Natural killer cell (primary cell): ENCODE data around the gene EVC. TPM values are rescaled to one million over a fixed set of nuclear protein-coding genes. Genes with fewer than 3 reads are reported as not detected.

Source experiments
- ATAC-seq, 3 donors: fragments of 150-1000 bp in 2 of 3; fragments of 200-7000 bp in 1 of 3; cut with Tn5 transposase; 1 replicate in 1 of 3; 2 replicates in 2 of 3; pipeline ENCODE4 v1.10.0; 2021; ENCODE audit warnings: mild to moderate bottlenecking in 2 of 3, moderate library complexity in 2 of 3
- DNase-seq, 2 donors: peaks; one replicate each; pipeline versions ENCODE4 v3.0.0 to v3.0.0-alpha.2; 2013 to 2021; ENCODE audit warnings: mixed read lengths in 1 of 2
- H3K27ac ChIP-seq: one replicate; pipeline ENCODE4 v1.5.1; 2013; ENCODE audit warnings: mild to moderate bottlenecking, low read length
- H3K27me3 ChIP-seq: one replicate; pipeline ENCODE4 v1.6.1; 2013; ENCODE audit warnings: low read length; ENCODE audit not compliant: control insufficient read depth, insufficient read depth
- H3K36me3 ChIP-seq: one replicate; pipeline ENCODE4 v1.6.1; 2013; ENCODE audit warnings: low read length; ENCODE audit not compliant: control insufficient read depth, insufficient read depth
- H3K4me1 ChIP-seq: one replicate; pipeline ENCODE4 v1.6.1; 2013; ENCODE audit warnings: low read length; ENCODE audit not compliant: control insufficient read depth, insufficient read depth
- H3K4me3 ChIP-seq: one replicate; pipeline ENCODE4 v1.5.1; 2013; ENCODE audit warnings: low read length
- H3K9me3 ChIP-seq: one replicate; pipeline ENCODE4 v1.6.1; 2013; ENCODE audit warnings: low read length; ENCODE audit not compliant: control insufficient read depth, insufficient read depth
- H3K27ac Mint-ChIP-seq, 2 donors: one replicate each; pipeline ENCODE4 v1.8.0; 2022; ENCODE audit warnings: mild to moderate bottlenecking in 2 of 2, mixed read lengths in 2 of 2, moderate library complexity in 1 of 2
- H3K27me3 Mint-ChIP-seq, 2 donors: one replicate each; pipeline ENCODE4 v1.8.0; 2022; ENCODE audit warnings: low read depth in 2 of 2, mixed read lengths in 2 of 2
- H3K36me3 Mint-ChIP-seq: one replicate; pipeline ENCODE4 v1.8.0; 2022; ENCODE audit warnings: mixed read lengths
- H3K4me1 Mint-ChIP-seq, 2 donors: one replicate each; pipeline ENCODE4 v1.8.0; 2022; ENCODE audit warnings: mixed read lengths in 2 of 2
- H3K4me3 Mint-ChIP-seq: one replicate; pipeline ENCODE4 v1.8.0; 2022; ENCODE audit warnings: mild to moderate bottlenecking, moderate library complexity, mixed read lengths
- H3K9me3 Mint-ChIP-seq, 2 donors: one replicate each; pipeline ENCODE4 v1.8.0; 2022; ENCODE audit warnings: mixed read lengths in 2 of 2
- WGBS: methylation state at CpG from one replicate; pipeline ENCODE4 v1.1.7; 2013; ENCODE audit warnings: missing lambda C conversion rate; ENCODE audit not compliant: insufficient coverage; 5-methylcytosine and 5-hydroxymethylcytosine counted together
- intact Hi-C: fragments of 100-400 bp; cut with micrococcal nuclease; formaldehyde crosslinking; loops from one replicate; pipeline ENCODE4 v1.14.2; 2022
- total RNA-seq, 4 donors: library from RNA; stranded (reverse); fragments of 120-200 nt in 1 of 4; gene quantifications; one replicate each; pipeline versions ENCODE4 v1.2.3 to v1.2.4, GENCODE V29; 2013 to 2022
- TF ChIP-seq, protein P1 (sequence below): fragments of 200-600 bp; IDR thresholded peaks from one replicate; pipeline ENCODE4 v1.8.0; 2022; ENCODE audit warnings: antibody characterized with exemption

EVC gene
- total RNA-seq, 3 donors from 2014 or later (not counting 1 experiment from before 2014, with no cell fraction given): 0.18 to 2.9 (median 0.42) TPM

DNA sequence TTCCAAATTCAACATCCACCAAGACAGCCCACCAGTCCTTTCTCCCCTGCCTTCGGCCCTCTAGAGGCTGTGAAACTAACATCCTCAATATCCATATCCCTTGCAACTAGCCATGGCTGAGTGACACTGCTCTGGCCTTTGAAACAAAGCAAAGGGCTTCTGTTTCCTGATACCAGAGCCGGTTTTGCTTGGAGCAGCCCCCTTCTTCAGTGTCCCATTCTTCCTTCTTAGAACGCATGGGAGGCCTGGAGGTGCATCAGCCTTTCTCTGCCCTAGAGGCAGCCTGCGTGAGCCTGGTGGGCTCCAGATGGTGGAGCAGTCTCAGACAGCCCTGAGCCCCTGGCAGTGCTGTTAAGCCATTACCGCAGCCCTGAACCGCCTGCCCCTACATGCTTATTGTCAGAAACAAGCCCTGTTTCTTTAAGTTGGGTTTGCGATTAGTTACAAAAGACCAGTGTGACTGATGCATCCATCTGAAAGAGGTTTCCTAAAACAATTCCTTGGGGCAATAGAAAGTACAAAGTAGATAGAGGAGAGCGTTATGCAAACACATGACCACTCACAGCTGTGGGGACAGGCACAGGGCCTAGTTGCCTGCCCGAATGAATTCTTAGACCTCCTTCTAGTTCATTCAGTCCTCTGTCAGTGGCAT, 74.1 kb downstream of the EVC start:
- H3K27ac ChIP-seq: no peak overlapping the region
- no peaks in the 10 kb centered on the region for H3K27me3 ChIP-seq
- H3K36me3 Mint-ChIP-seq: no peaks in the 10 kb centered on the region
- H3K27me3 Mint-ChIP-seq: peaks cover 0 to 8% of the 10 kb centered on the region in 2 donors
- TF ChIP-seq, protein P1, sequence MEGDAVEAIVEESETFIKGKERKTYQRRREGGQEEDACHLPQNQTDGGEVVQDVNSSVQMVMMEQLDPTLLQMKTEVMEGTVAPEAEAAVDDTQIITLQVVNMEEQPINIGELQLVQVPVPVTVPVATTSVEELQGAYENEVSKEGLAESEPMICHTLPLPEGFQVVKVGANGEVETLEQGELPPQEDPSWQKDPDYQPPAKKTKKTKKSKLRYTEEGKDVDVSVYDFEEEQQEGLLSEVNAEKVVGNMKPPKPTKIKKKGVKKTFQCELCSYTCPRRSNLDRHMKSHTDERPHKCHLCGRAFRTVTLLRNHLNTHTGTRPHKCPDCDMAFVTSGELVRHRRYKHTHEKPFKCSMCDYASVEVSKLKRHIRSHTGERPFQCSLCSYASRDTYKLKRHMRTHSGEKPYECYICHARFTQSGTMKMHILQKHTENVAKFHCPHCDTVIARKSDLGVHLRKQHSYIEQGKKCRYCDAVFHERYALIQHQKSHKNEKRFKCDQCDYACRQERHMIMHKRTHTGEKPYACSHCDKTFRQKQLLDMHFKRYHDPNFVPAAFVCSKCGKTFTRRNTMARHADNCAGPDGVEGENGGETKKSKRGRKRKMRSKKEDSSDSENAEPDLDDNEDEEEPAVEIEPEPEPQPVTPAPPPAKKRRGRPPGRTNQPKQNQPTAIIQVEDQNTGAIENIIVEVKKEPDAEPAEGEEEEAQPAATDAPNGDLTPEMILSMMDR: no peak
- H3K36me3 ChIP-seq: no peaks in the 10 kb centered on the region
- H3K4me3 ChIP-seq: no peak overlapping the region
- intact Hi-C loops: no loop called here
- ATAC-seq (no peak), DNase-seq (no peak)
- 89% methylated on average over 9 of the region's 9 CpGs for whole genome bisulfite sequencing
- no peaks in the 10 kb centered on the region for H3K9me3 ChIP-seq
- H3K4me1 ChIP-seq: no peaks in the 10 kb centered on the region
- H3K27ac Mint-ChIP-seq: no peak overlapping the region
- no peaks in the 10 kb centered on the region for H3K9me3 Mint-ChIP-seq
- H3K4me1 Mint-ChIP-seq: peaks cover 0 to 11% of the 10 kb centered on the region in 2 donors
- H3K4me3 Mint-ChIP-seq: no peak overlapping the region

DNA sequence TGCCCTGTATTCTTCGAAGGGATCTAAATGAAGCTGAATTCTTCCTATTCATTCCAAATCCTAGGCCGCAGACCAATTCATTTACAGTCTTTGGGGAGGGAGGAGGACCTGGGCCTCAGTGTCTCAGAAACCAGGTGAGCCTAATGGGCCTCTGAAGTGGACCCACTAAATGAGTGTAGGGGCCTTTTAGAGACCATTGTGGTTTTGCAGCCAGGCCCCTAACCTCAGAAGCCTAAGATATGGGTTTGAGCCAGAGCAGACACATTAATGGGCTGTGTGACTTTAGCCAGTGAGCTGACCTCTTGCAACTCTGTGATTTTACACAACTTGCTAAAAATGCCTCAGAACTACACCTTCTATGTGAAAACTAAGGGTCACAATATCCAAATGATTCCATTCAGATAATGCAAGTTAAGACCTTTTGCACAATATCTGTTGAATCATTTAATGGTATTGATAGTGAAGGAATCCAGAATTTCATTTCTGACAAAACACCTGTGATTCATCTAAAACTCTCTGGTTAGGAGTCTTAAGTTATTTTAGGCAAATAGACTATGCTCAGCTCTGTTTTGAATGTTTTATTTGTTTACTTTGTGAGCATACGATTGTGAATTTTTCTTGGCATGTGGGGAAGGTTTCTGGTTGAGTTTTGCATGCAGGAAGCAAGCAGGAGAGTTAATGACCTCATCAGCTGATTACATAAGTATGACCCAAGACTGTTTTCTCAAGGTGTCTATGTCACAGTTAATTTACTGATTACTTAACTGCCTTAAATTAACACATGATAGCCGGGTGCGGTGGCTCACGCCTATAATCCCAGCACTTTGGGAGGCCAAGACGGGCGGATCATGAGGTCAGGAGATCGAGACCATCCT, 75.0 kb downstream of the EVC start:
- H3K9me3 ChIP-seq: no peaks in the 10 kb centered on the region
- H3K27ac Mint-ChIP-seq: no peak overlapping the region

DNA sequence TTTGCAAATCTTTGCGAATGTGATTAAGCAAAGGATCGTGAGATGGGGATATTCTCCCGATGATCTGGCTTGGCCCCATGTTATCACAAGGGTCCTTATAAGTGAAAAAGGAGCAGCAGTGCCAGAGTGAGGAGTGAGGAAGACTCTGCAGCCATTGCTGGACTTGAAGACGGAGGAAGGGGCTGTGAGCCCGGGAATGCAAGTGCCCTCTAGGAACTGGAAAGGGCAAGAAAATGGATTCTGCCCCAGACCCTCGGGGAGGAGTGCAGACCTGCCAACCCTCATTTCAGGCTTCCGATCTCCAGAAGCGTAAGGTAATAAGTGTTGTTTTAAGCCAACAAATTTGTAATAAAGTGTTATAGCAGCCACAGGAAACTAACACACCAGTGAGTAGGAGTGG, 76.3 kb downstream of the EVC start:
- Histone ChIP-seq H3K4me1 (no peaks in the 10 kb centered on the region), H3K36me3 (no peaks in the 10 kb centered on the region), H3K9me3 (no peaks in the 10 kb centered on the region), H3K27ac (no peak overlapping the region), H3K4me3 (no peak overlapping the region), H3K27me3 (no peaks in the 10 kb centered on the region)
- H3K4me3 Mint-ChIP-seq: no peak overlapping the region
- H3K27me3 Mint-ChIP-seq: peaks cover 0 to 6% of the 10 kb centered on the region in 2 donors
- H3K27ac Mint-ChIP-seq: no peak overlapping the region
- H3K4me1 Mint-ChIP-seq: no peaks in the 10 kb centered on the region
- DNase-seq (no peak), ATAC-seq (no peak)
- TF ChIP-seq, protein P1: no peak
- H3K36me3 Mint-ChIP-seq: no peaks in the 10 kb centered on the region
- intact Hi-C loops: no loop called here
- WGBS: 93% methylated on average over 8 of the region's 8 CpGs
- no peaks in the 10 kb centered on the region for H3K9me3 Mint-ChIP-seq

More for the DNA sequence above, 75.0 kb downstream of the EVC start:
- H3K27me3 Mint-ChIP-seq: peaks cover 0 to 8% of the 10 kb centered on the region in 2 donors
- ATAC-seq (no peak), DNase-seq (no peak)
- peaks cover 0 to 9% of the 10 kb centered on the region in 2 donors for H3K4me1 Mint-ChIP-seq
- intact Hi-C loops: no loop called here
- Histone ChIP-seq H3K27me3 (no peaks in the 10 kb centered on the region), H3K36me3 (no peaks in the 10 kb centered on the region), H3K27ac (no peak overlapping the region), H3K4me1 (no peaks in the 10 kb centered on the region), H3K4me3 (no peak overlapping the region)
- no peaks in the 10 kb centered on the region for H3K9me3 Mint-ChIP-seq
- TF ChIP-seq, protein P1: no peak
- H3K4me3 Mint-ChIP-seq: no peak overlapping the region
- 93% methylated on average over 6 of the region's 9 CpGs for WGBS
- H3K36me3 Mint-ChIP-seq: no peaks in the 10 kb centered on the region
